ENCODE data around the gene CDH11.

The CDH11 gene

GRCh38 chr16:65116818-65117430 is 4.9 kb downstream of the CDH11 start:
- H3K27me3 ChIP-seq (ENCODE audit: insufficient read depth, poor library complexity, severe bottlenecking) = peaks cover 25% of the 10 kb centered on the region
- H3K27ac ChIP-seq (replicated peaks) = no peak overlapping the region
- H3K4me3 ChIP-seq (replicated peaks; ENCODE audit: insufficient read depth, low read length) = no peak overlapping the region
- TF ChIP-seq GABPA (IDR thresholded peaks at IDR 0.05; ENCODE audit: low read depth) (no peak), REST (IDR thresholded peaks at IDR 0.05; ENCODE audit: insufficient replicate concordance, low read depth) (no peak), POLR2AphosphoS5 (IDR thresholded peaks at IDR 0.05; ENCODE audit: low read depth) (no peak), CTCF (IDR thresholded peaks at IDR 0.05; ENCODE audit: insufficient read depth, low read length) (no peak), SPI1 (IDR thresholded peaks at IDR 0.05; ENCODE audit: borderline replicate concordance, low read depth) (no peak)
- no peak for DNase-seq (ENCODE audit: low read depth in 1 of 2, low spot score in 1 of 2)

DNA sequence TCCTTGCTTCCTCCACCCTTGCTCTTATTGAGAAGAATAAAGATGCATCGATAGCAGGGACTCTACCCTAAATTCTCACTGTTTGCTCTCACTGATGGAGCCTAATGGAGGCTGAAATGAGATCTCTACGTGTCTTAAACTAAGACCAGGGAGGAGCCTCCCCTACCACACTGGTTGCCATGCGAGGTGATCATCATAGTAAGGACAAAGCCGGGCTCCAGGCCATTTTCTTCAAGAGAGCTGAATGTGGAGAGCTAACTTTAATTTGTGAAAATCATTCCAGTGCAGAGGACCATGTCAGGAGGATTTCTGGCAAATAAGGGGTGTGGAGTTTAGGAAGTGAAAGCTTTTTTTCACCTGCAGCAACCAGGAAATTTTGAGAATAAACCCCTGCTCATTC is 5.6 kb downstream of the CDH11 start:
- DNase-seq (ENCODE audit: low read depth in 1 of 2, low spot score in 1 of 2) = no peak
- no peak overlapping the region for H3K27ac ChIP-seq (replicated peaks)
- peaks cover 20% of the 10 kb centered on the region for H3K27me3 ChIP-seq (ENCODE audit: insufficient read depth, poor library complexity, severe bottlenecking)
- H3K4me3 ChIP-seq (replicated peaks; ENCODE audit: insufficient read depth, low read length) = no peak overlapping the region
- no peak for TF ChIP-seq REST (IDR thresholded peaks at IDR 0.05; ENCODE audit: insufficient replicate concordance, low read depth)
- no peak for TF ChIP-seq SPI1 (IDR thresholded peaks at IDR 0.05; ENCODE audit: borderline replicate concordance, low read depth)
- no peak for TF ChIP-seq GABPA (IDR thresholded peaks at IDR 0.05; ENCODE audit: low read depth)
- TF ChIP-seq POLR2AphosphoS5 (IDR thresholded peaks at IDR 0.05; ENCODE audit: low read depth) = no peak
- TF ChIP-seq CTCF (IDR thresholded peaks at IDR 0.05; ENCODE audit: insufficient read depth, low read length) = no peak

GRCh38 chr16:65114527-65114926 is 7.3 kb downstream of the CDH11 start:
- TF ChIP-seq SPI1 (IDR thresholded peaks at IDR 0.05; ENCODE audit: borderline replicate concordance, low read depth) = no peak
- no peak for TF ChIP-seq REST (IDR thresholded peaks at IDR 0.05; ENCODE audit: insufficient replicate concordance, low read depth)
- TF ChIP-seq CTCF (IDR thresholded peaks at IDR 0.05; ENCODE audit: insufficient read depth, low read length) = no peak
- TF ChIP-seq POLR2AphosphoS5 (IDR thresholded peaks at IDR 0.05; ENCODE audit: low read depth) = no peak
- no peak for TF ChIP-seq GABPA (IDR thresholded peaks at IDR 0.05; ENCODE audit: low read depth)
- no peak for DNase-seq (ENCODE audit: low read depth in 1 of 2, low spot score in 1 of 2)
- Histone ChIP-seq H3K27me3 (ENCODE audit: insufficient read depth, poor library complexity, severe bottlenecking) (peaks cover 5% of the 10 kb centered on the region), H3K27ac (replicated peaks) (no peak overlapping the region), H3K4me3 (replicated peaks; ENCODE audit: insufficient read depth, low read length) (no peak overlapping the region)
